Osteocyte (in vitro differentiated cells): Measurements from ENCODE around the gene FBN3. TPM values are rescaled to one million over a fixed set of nuclear protein-coding genes. Genes with fewer than 3 reads are reported as not detected.

Experiments
- DNase-seq: peaks from one replicate; pipeline ENCODE4 v3.0.0; 2021; ENCODE audit warnings: mixed read lengths; ENCODE audit not compliant: unreplicated experiment; ENCODE audit errors: extremely low spot score
- H3K27ac Mint-ChIP-seq: one replicate; pipeline ENCODE4 v1.8.0; 2021; ENCODE audit warnings: mild to moderate bottlenecking, mixed read lengths; ENCODE audit not compliant: unreplicated experiment
- H3K27me3 Mint-ChIP-seq: one replicate; pipeline ENCODE4 v1.8.0; 2021; ENCODE audit warnings: mixed read lengths; ENCODE audit not compliant: unreplicated experiment
- H3K36me3 Mint-ChIP-seq: one replicate; pipeline ENCODE4 v1.8.0; 2021; ENCODE audit warnings: mixed read lengths; ENCODE audit not compliant: unreplicated experiment
- H3K4me1 Mint-ChIP-seq: one replicate; pipeline ENCODE4 v1.8.0; 2021; ENCODE audit warnings: mixed read lengths; ENCODE audit not compliant: unreplicated experiment
- H3K4me3 Mint-ChIP-seq: one replicate; pipeline ENCODE4 v1.8.0; 2021; ENCODE audit warnings: mild to moderate bottlenecking, moderate library complexity, mixed read lengths; ENCODE audit not compliant: unreplicated experiment
- H3K9me3 Mint-ChIP-seq: one replicate; pipeline ENCODE4 v1.8.0; 2021; ENCODE audit warnings: mixed read lengths; ENCODE audit not compliant: unreplicated experiment
- total RNA-seq: library from RNA; stranded (reverse); gene quantifications from 2 replicates; pipeline ENCODE4 v1.2.1, GENCODE V29; 2021
- TF ChIP-seq, protein P1 (sequence below): fragments of 200-600 bp; sonication (generic); IDR thresholded peaks from 2 replicates; pipeline ENCODE4 v1.5.0; 2021; ENCODE audit warnings: antibody characterized with exemption, mild to moderate bottlenecking, moderate library complexity

FBN3 gene
- total RNA-seq, 1 donor from 2014 or later: 0.19 TPM

GRCh38 chr19:8117991-8118390, 31.4 kb downstream of the FBN3 start:
- TF ChIP-seq, protein P1, sequence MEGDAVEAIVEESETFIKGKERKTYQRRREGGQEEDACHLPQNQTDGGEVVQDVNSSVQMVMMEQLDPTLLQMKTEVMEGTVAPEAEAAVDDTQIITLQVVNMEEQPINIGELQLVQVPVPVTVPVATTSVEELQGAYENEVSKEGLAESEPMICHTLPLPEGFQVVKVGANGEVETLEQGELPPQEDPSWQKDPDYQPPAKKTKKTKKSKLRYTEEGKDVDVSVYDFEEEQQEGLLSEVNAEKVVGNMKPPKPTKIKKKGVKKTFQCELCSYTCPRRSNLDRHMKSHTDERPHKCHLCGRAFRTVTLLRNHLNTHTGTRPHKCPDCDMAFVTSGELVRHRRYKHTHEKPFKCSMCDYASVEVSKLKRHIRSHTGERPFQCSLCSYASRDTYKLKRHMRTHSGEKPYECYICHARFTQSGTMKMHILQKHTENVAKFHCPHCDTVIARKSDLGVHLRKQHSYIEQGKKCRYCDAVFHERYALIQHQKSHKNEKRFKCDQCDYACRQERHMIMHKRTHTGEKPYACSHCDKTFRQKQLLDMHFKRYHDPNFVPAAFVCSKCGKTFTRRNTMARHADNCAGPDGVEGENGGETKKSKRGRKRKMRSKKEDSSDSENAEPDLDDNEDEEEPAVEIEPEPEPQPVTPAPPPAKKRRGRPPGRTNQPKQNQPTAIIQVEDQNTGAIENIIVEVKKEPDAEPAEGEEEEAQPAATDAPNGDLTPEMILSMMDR: no peak
- Mint-ChIP-seq H3K9me3 (no peaks in the 10 kb centered on the region), H3K4me1 (no peaks in the 10 kb centered on the region), H3K27me3 (peaks cover 7% of the 10 kb centered on the region), H3K4me3 (no peak overlapping the region), H3K27ac (no peak overlapping the region), H3K36me3 (no peaks in the 10 kb centered on the region)
- no peak for DNase-seq

GRCh38 chr19:8116437-8117293, 32.7 kb downstream of the FBN3 start:
- TF ChIP-seq, protein P1: no peak
- Mint-ChIP-seq H3K36me3 (no peaks in the 10 kb centered on the region), H3K27me3 (peaks cover 7% of the 10 kb centered on the region), H3K9me3 (no peaks in the 10 kb centered on the region), H3K4me3 (no peak overlapping the region), H3K27ac (no peak overlapping the region), H3K4me1 (no peaks in the 10 kb centered on the region)
- DNase-seq: no peak

GRCh38 chr19:8115805-8116396, 33.5 kb downstream of the FBN3 start:
- no peak for DNase-seq
- peaks cover 7% of the 10 kb centered on the region for H3K27me3 Mint-ChIP-seq
- H3K36me3 Mint-ChIP-seq: no peaks in the 10 kb centered on the region
- H3K27ac Mint-ChIP-seq: no peak overlapping the region
- no peaks in the 10 kb centered on the region for H3K4me1 Mint-ChIP-seq
- TF ChIP-seq, protein P1: no peak
- no peaks in the 10 kb centered on the region for H3K9me3 Mint-ChIP-seq
- no peak overlapping the region for H3K4me3 Mint-ChIP-seq

GRCh38 chr19:8113017-8113416, 36.4 kb downstream of the FBN3 start:
- DNase-seq: no peak
- Mint-ChIP-seq H3K27ac (no peak overlapping the region), H3K4me3 (no peak overlapping the region), H3K9me3 (no peaks in the 10 kb centered on the region), H3K27me3 (peaks cover 11% of the 10 kb centered on the region), H3K4me1 (no peaks in the 10 kb centered on the region), H3K36me3 (no peaks in the 10 kb centered on the region)
- TF ChIP-seq, protein P1: no peak

DNA sequence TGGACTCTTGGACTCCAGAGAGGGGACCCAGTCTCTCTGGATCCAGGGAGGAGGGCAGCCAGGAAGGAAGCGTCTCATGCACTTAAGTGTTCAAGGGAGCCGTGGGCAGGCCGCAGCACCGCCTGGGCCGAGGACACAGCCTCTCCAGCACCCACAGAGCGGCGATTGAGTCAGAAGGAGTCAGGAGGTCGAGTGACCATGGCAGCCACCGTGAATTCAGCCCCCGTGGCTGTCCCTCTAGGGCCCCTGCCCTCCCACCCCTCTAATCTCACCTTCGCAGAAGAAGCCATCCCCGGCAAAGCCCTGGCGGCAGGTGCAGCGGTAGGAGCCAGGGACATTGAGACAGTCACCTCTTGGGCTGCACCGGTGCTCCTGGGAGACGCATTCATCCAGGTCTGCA, 38.0 kb downstream of the FBN3 start:
- Mint-ChIP-seq H3K4me1 (no peaks in the 10 kb centered on the region), H3K27me3 (peaks cover 11% of the 10 kb centered on the region), H3K9me3 (no peaks in the 10 kb centered on the region), H3K27ac (no peak overlapping the region), H3K36me3 (no peaks in the 10 kb centered on the region), H3K4me3 (no peak overlapping the region)
- TF ChIP-seq, protein P1: no peak
- DNase-seq: no peak
